Coronary artery (tissue), 2 donors: Measurements from ENCODE around the gene PREP.

Experiments
- DNase-seq: peaks from one replicate; pipeline ENCODE4 v3.0.0-alpha.2; 2017; ENCODE audit warnings: low spot score
- H3K27ac ChIP-seq, 2 donors: fragments of 200-600 bp; sonication (generic); one replicate each; pipeline ENCODE4 v1.5.1; 2016 to 2019
- H3K4me3 ChIP-seq: fragments of 200-600 bp; sonication (generic); 2 replicates; pipeline ENCODE4 v1.5.1; 2016; ENCODE audit warnings: mild to moderate bottlenecking, moderate library complexity
- TF ChIP-seq, protein P1 (sequence below): fragments of 200-600 bp; sonication (generic); IDR thresholded peaks from one replicate; pipeline ENCODE4 v1.5.1; 2019; ENCODE audit warnings: antibody characterized with exemption

The PREP gene

DNA sequence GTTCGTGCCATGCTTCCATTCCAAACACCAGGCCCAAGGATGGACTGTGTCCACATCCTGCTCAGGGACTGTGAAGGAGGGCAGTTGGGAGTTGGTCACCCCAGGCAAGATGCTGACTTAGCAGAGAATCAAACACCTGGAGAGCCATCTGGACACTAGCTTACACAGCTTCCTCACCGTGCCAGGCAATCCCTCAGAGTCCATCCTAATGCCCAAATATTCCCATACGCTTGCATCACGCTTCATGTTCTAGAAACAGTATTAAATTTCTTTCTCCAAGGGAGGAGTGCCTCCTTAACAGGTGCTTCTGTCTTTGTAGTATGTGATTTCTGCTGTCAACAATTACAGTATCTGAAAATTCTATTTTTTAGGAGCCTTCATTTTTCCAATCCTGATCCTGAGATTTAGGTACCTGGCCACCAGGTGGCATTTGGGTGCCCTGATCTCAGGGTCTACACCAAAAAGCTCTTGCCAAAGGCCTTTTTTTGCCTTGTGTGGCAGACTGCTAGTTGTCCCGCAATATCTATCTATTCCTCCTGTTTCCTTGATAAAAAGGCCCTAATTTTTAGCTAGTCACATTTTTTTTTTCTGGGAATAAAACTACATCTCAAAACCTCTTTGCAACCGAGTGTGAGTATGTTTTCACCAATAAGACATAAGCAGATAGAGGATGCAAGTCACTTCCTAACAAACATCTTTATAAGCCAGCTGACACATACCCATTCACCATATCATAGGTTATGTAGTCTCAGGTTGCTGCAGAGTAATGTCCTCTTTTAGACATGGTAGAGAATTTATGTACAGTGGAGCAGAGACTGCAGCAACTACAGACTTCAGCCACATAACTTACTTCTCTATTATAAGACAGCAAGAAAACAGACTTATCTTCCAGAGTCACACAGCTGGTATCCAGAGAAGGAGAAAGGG, 85.0 kb downstream of the PREP start:
- Histone ChIP-seq H3K4me3 (no peak overlapping the region), H3K27ac (no peak overlapping the region)
- TF ChIP-seq, protein P1, sequence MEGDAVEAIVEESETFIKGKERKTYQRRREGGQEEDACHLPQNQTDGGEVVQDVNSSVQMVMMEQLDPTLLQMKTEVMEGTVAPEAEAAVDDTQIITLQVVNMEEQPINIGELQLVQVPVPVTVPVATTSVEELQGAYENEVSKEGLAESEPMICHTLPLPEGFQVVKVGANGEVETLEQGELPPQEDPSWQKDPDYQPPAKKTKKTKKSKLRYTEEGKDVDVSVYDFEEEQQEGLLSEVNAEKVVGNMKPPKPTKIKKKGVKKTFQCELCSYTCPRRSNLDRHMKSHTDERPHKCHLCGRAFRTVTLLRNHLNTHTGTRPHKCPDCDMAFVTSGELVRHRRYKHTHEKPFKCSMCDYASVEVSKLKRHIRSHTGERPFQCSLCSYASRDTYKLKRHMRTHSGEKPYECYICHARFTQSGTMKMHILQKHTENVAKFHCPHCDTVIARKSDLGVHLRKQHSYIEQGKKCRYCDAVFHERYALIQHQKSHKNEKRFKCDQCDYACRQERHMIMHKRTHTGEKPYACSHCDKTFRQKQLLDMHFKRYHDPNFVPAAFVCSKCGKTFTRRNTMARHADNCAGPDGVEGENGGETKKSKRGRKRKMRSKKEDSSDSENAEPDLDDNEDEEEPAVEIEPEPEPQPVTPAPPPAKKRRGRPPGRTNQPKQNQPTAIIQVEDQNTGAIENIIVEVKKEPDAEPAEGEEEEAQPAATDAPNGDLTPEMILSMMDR = no peak
- DNase-seq = no peak

DNA sequence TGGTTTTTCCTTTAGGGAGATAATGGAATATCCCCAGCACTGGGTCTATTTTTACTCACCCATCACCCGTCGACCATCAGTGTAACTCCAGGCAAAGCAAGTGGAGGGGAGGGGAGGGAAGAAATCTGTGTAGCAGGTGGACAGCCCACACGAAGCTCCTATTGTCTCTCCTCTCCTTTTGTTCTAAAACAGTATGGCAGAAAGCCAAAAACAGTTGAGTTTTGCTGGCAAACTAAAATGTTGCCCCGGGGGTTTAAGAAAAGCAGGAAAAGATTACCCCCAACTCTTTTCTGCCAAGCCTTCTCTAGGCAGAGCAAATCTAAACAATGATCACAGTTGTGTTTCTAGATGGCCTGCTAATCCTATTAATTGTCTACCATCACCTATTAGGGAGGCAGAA, 89.7 kb downstream of the PREP start:
- Histone ChIP-seq H3K27ac (no peak overlapping the region), H3K4me3 (no peak overlapping the region)
- DNase-seq = no peak
- TF ChIP-seq, protein P1 = no peak

DNA sequence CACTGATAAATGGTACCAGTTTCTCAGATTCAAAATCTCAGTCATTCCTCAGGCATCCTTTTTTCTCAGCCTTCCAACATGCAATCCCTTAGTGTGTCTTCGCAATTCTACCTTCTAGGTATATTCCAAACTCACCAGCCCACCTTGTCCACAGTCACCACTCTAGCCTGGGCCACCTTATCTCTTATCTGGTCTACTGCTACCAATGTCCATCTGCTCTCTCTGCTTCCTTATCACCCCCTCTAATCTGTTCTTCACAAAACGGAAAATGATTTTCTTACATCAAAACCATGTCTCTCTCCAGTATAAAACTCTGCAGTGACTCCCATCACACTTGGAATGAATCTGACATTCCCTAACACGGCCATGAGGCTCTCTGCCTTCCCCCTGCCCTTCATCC, 91.9 kb downstream of the PREP start:
- no peak overlapping the region for H3K27ac ChIP-seq
- no peak for DNase-seq

DNA sequence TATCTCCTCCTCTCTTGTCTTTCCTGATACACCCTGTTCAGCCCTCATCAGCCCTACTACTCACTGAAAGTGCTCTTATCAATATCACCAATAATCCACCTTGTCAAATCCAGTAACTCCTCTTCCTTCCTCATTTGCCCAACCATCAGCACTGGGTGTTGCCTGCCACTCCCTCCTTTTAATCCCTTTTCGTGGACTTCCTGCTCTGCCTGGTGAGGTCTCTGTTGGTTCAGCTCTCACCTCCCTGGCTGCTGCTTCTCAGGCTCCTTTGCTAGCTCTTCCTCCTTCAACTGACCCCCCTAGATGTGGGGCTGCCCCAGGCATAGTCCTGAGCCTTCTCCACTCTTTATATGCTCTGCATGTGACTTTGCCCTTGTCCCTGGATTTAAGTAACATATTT, 92.5 kb downstream of the PREP start:
- no peak for DNase-seq
- Histone ChIP-seq H3K27ac (no peak overlapping the region), H3K4me3 (no peak overlapping the region)
- TF ChIP-seq, protein P1 = no peak

More for the DNA sequence above, 91.9 kb downstream of the PREP start:
- TF ChIP-seq, protein P1 = no peak
- no peak overlapping the region for H3K4me3 ChIP-seq

DNA sequence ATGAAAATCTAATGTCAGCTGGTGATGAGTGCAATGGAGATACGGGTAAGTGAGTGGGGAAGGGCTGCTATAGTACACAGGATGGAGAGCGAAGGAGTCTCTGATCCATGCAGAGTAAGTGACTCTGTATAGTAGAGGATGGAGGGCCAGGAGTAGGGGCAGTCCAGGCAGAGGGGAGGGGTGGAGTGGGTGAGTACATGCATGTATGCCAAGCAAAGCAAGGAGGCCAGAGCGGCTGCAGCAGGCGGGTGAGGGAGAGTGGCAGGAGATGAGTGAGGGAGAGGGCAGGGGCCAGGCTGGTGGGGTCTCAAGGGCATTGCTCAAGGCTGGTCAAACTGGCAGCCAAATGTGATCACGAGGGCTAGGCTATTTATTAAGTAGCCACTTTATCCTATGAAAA, 94.0 kb downstream of the PREP start:
- no peak overlapping the region for H3K4me3 ChIP-seq
- DNase-seq = no peak
- TF ChIP-seq, protein P1 = no peak
- H3K27ac ChIP-seq = no peak overlapping the region

DNA sequence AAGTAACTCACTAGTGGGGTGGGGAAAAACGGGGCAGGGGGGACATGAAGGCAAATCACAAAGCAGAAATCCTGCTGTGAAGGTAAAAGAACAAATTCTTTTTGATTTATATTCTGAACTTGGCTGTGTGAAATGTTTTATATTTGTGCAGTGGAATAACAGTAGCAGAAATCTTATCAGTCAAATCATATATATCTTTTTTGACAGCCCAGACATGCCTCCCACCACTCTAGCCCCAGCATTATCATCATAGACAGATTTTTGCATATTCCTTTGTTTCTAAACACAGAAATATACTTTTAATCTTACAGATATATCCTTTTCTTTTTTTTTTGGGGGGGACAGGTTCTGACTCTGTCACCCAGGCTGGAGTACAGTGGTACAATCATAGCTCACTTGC, 97.4 kb downstream of the PREP start:
- TF ChIP-seq, protein P1 = no peak
- Histone ChIP-seq H3K27ac (no peak overlapping the region), H3K4me3 (no peak overlapping the region)
- no peak for DNase-seq

DNA sequence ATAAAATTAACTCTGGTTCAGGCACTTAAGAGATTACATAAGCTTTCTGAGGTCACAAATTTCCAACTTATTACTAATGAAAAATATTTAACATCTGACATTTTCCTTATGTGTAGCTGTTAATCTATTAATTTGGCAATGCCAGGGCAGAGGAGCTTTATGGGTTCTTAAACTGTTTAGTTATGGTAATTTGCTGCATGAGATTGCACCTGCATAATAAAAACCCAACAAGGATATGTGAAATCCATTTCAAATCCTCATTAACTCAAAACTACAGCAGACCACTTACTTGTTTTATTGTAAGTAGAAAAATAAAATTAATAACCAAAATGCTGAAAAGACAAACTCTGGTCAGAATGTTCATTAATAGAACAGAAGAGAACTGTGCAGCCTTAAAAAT, 98.1 kb downstream of the PREP start:
- TF ChIP-seq, protein P1 = no peak
- DNase-seq = no peak
- no peak overlapping the region for H3K27ac ChIP-seq

More for the DNA sequence above, 98.1 kb downstream of the PREP start:
- H3K4me3 ChIP-seq = no peak overlapping the region
